T-helper 9 cell (primary cell): ENCODE measurements around the gene RAP2B.
A peak's percentile ranks its signal among the peaks of the same experiment; 100 is the strongest.
"Not testable (repeated sequence)": the region's sequence is repeated elsewhere in the genome, so short reads cannot be mapped to it uniquely, and the experiment has no call there.

Source experiments
- DNase-seq: peaks from one replicate; pipeline ENCODE4 v3.0.0-alpha.2; 2020

RAP2B gene

DNA sequence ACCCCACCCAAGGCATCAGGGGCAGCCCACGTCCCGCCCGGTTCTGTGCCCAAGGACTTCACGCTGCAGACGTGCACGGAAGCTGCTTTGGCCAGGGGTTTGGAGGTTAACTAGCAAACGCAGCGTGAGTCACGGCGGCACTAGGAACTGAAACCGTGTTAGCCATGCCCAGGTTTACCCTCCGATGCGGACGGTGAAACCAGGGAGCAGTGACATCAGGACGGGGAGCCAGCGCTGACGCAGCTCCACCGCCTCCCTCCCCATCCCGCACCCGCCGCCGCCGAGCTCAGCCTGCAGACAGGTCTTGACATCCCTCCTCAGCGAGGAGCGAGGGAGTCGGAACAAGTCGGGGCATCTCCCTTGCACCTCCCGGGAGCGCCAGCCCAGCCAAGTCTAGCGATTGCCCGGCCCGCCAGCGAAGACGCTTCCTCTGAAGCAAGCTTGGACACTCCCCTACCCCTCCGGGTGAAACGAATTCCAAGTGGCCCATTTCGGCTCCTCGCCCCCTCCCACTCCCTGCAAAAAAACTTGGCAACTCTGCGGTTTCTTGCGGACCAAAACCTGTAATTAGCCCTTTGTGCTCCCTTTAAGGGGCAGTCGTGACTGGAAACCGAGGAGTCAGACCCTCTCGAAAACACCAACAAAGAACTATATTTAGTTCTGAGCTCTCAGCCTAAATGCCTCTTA lies 1.4 kb upstream of the RAP2B start:
- DNase-seq, result peak; percentile 70

DNA sequence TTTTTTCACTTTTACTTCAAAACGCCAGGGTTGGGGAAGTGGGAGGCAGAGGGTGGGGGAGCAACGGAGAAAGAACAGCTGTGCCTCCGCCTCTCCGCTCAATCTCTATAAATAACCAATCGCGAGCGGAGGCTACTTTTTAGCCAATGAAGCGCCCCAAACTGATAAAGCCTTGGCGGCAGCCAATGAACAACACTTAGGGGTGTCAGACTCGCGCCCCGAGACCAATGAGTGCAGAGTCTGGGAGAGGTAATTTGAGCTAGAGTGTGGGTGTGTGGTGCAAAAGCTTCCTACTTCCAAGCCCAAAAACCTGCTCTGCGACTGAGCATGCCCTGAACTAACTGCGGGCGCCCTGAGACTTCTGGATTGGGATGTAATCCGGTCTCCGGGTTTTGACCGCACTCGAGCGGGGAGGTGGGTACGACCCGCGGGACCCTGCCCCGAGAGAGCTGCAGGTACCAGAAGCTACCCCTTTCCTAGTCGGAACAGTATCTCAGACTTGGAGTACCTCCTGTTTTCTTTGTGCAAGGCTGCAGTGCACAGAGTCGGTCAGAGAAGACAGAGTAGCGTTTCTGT lies 800 bp upstream of the RAP2B start:
- DNase-seq, result peak; percentile 78

DNA sequence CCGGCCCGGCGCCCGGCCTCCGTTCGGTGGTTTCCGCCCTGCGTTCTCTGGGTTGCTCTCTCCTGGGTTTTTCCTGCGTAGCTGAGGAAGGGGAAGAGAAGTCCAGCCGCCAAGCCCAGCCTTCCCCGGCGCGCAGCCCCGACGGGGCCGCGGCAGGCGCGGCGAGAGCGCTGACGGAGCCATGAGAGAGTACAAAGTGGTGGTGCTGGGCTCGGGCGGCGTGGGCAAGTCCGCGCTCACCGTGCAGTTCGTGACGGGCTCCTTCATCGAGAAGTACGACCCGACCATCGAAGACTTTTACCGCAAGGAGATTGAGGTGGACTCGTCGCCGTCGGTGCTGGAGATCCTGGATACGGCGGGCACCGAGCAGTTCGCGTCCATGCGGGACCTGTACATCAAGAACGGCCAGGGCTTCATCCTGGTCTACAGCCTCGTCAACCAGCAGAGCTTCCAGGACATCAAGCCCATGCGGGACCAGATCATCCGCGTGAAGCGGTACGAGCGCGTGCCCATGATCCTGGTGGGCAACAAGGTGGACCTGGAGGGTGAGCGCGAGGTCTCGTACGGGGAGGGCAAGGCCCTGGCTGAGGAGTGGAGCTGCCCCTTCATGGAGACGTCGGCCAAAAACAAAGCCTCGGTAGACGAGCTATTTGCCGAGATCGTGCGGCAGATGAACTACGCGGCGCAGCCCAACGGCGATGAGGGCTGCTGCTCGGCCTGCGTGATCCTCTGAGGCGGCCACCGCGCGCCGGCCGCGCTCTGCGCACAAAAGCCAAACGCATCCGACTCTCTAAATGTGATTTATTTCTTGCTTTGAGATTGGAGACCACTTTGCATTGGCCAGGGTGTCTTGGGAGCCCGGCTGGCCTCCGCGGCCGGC lies 727 bp downstream of the RAP2B start:
- DNase-seq, result peak; percentile 20

DNA sequence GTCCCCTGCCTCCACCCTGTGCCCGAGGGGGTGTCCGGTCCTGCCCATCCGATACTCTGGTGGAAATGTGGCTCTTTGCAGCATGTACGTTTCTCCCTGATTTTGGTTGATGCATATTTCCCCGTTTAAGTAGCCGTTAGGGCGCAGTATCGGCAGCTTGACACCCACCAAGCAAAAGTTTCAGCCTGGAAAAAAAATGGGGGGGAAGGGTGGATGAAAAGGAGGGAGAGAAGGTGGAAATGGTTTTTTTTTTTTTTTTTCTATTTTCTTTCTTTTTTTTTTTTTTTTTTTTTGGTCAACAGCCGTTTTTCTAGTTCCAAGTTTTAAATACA lies 1.3 kb downstream of the RAP2B start:
- DNase-seq, result no peak

DNA sequence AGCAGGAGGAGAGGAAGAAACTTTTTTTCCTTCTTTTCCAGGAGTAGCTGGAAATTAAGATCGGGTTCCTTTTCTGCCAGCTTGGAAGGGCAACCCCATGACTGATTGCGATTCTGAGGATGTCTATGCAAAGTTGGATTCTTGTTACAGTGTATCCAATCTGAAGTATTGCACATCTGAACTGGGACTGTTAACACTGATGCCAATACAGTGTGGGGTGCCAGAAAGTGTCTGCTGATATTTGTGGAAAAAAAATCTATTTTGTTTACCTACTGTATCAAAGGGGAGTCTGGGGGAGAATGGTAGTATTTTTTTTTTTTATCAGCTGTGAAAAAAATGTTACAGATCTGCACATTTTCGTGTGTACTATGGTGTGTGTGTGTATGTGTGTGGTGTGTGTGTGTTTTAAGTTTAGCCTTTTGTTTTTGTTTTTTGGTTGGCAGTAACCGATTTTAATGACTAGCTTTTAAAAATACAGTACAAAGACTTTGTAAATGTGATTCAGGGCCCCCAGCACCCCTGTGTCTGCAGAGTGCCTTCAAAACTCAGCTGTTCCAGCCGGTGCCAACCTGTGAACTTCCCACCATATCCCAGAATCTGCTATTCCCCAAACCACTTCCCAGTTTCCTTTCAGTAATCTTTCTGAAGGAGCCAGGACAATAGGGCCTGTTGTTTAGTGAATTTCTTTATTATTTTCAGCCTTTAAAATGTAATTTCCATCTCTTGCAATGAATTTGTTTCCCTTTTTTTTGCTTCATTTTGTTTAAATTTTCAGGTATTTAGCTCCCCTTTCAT lies 1.9 kb downstream of the RAP2B start:
- DNase-seq, result no peak

DNA sequence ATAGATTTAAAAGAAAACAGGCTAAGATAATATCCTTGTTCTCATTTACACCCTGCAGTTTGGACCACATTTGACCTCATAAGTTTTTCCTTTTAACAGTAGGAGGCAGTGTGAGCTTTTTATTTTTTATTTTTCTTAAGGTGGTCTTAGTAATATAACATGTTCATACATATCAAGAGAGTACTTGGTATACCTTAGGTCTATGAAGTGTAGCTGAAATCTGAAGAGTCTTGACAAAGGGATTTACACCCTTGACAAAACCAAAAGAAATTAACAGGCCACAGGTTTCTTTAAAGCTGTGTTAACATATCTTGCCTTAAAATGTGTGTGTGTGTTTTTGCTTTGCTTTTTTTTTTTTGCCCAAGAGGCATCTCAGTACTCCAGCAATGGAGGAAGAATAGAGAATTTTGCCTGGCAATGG lies 3.2 kb downstream of the RAP2B start:
- DNase-seq, result no peak

DNA sequence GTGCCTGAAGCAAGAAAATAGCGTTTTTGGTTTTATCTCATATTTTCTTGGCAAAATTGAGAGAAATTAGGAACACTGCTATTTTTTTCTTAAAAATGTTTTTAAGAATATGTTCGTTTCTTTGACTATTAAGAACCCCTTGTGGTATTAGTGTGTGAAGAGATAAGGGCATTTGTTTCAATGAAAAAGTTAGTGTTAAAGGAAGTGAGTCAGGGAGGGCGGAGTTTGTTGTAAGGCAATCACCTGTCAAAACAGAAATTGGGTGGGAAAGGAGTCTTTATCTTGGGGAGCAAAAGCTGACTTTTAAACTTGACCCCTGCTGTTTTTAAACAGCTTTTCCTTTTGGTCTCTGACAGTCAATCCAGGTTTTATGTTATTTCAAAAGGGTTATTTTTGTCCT lies 4.2 kb downstream of the RAP2B start:
- DNase-seq, result no peak

DNA sequence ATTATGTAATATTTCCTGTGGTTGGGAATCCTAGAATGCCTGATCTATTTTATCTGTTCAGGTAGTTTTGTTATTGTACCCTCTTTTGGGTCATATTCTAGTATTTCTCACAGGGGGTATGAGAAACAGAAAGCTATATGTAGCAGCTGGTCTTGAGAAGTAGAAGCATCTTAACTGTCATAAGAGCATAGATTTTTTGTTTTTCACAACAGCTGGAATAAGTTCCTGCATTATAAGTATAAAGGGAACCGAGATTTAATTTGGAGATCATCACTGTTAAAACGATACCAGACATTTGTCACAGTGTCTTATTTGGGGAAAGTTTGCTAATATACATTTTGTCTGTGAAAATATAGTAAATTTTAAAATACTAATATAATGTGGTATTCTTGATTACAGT lies 4.8 kb downstream of the RAP2B start:
- no peak for DNase-seq

DNA sequence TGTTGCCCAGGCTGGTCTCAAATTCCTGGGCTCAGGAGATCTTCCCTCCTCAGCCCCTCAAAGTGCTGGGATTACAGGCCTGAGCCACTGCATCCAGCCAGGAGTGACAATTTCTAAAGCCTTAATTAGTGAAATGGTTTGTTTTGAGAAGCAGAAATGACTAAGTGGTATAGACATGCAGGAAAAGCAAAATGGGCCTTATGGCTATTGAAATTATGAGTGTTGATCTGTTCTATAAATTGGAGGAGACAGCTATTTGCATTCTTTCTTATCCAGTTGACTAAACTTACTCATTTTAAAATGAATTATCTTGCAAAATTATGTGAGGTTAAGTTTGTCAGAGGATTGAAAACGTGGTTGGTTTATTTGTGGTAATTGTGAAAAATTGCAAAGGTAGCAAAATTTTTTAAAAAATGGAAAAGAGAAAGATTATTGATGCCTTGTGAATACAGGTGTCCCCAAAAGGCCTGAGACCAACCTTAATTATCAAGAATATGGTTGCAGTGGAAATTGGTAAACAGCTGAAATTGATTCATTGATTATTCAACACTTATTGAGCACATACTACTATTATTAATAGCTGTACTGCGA lies 7.9 kb downstream of the RAP2B start:
- DNase-seq, result no peak

DNA sequence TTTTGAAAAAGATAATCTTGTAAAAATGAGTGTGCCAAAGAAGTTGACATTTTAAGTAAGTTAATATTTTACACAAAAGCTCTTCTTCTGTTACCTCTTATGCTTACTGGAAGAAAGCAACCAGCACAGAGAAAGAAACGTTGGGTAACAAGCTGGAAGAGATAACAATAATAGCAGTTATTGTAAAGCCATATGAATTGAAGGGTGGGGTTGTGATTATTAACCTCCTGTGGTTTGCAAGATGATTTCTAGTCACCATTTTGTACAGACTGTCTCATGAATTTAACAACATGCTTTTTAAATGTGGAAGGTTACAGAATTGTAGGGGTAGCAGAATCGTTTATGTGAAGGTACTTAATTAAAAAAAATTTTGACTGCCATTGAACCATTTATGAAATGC lies 9.2 kb downstream of the RAP2B start:
- no peak for DNase-seq

DNA sequence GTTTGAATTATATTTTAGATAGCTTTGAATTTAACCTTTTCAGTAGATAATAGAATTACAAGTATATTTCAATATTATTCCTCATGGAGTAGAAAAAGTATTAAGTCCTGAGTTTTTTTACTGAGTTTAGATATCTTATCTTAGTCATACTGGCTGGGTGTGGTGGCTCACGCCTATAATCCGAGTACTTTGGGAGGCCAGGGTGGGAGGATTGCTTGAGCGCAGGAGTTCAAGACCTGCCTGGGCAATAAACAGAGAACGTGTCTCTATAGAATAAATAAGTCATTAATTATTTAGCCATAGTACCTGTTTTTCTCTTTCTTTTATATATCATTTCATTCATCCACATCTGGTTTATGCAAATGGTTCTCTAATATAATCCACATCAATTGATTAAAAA lies 9.9 kb downstream of the RAP2B start:
- DNase-seq, result no peak

DNA sequence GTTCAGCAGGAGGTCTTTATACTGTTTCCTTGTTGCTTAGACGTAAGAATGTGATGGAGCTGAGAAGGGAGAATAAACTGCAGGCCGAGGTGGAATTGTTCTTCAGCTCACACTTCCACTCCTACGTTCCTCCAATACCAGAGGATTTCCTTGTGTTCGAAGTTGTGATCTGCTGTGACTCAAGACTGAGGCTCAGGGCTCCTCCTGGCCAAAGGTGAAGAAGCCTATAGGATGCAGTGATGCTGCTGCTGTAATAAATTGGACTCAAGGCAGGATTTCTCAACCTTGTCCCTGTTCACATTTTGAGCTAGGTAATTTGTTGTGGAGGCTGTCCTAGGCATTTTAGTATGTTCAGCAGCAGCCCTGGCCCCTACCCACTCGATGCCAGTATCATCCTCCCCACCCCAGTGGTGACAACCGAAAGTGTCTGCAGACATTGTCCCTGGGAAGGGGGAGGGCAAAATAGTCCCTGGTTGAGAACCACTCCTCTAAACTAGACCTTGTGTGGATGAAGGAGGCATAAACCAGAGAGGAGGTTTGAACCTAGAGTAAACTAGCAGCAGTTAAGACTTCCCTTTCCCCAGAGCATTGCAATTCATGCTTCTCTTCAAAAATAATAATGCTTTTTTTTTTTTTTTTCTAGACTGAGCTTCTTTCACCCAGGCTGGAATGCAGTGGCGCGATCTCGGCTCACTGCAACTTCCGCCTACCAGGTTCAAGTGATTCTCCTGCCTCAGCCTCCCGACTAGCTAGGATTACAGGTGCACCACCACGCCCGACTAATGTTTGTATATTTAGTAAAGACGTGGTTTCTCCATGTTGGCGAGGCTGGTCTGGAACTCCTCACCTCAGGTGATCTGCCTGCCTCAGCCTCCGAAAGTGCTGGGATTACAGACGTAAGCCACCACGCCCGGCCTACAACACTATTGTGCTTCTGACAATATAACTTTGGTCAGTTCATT lies 11.1 kb downstream of the RAP2B start:
- DNase-seq, result no peak

DNA sequence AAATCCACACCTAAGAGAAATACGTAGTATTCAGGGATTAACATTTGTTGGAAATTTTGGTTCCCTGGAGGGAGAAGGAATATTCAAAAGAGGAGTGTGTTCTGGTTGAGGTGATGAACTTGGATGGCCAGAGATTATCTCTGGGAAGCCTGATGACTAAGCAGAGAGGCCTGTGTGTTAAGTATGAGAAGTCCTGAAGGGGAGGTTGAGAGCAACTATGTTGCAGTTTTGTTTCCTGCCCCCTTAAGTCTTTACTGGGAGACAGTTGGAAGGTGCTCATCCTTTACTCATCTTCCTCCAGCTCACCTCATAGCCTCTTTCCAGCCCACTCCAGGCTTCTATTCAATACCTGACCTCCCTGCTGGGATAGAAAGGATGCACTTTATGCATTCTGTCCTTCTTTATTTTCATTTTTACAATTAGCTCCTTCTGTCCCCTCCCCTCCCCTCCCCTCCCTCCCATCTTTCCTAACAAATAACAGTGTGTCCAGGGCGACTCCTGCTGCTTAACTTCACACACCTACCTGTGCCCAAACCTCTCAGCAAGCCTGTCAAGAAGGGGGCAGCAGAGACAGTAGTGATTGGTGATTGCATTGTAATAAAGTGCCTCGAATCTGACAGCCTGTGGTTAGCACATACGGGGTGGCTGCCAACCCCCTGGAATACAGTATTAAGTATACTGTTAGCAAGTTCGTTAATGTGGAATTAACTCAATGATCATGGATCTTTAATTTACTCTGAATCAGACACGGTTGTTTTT lies 11.9 kb downstream of the RAP2B start:
- DNase-seq, result no peak

DNA sequence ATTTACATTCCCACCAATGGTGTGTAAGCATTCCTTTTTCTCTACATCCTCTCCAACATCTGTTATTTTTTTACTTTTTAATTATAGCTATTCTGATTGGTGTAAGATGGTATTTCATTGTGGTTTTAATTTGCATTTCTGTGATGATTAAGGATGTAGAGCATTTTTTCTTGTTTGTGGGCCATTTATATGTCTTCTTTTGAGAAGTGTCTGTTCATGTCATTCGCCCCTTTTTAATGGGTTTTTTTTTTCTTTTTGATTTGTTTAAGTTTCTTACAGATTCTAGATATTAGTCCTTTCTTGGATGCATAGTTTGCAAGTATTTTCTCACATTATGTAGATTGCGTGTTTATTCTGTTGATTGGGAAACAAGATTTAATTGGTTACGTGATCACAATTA lies 14.2 kb downstream of the RAP2B start:
- DNase-seq, result no peak

DNA sequence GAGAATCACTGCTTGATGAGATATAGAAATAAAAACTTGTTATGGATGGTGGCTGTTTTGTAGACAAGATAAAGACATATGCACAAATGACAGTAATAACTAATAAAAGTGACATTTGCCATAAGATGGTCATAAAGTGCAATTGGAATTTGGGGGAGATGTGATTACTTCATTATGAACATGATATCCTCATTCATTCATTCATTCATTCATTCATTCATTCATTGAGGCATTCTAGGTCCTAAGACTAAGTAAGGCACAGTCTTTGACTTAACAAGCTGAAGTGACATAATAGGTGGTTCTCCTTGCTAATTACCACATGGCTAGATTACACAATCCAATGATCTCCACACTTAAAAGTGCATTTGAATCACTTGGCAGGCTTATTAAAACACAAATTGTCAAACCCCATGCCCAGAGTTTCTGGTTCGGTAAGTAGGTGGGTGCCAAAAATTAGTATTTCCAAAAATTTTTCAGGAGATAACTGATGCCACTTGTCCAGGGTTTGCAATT lies 18.9 kb downstream of the RAP2B start:
- DNase-seq, result no peak

DNA sequence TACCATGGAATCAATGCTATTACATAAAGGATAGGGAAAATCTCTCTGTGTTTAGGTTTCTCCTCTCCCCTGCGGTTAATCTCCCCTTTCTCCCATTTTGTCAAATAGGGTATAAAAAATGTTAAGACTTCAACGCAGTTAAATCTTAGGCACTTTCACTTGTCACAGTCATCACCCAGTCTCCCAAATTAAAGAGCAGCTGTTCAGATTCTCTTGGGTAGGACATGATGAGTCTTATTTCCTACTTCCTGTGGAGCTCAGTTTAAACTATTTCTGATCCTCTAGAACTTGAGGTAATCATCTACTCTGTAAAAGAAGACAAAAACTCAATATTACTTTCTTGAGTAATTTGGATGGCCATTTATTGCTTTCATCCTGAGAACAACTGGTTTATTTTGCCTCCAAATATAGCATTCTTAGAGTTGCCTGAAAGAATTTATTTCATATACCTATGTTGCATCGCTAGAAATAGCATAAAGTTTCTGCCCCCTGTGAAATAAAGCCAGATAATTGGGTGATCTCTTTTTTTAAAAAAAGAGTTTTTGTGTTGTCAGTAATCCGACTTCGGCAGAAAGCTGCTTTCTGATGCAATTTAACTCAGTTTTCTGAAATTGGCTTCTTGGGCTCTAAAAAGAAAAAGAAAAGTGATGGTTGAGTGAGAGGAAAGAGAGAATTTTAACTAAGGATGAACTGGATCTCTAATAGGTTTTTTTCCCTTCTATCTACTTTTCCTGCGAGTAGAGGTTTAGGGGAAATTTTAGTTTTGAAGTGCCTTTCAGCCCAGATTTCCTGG lies 20.7 kb downstream of the RAP2B start:
- no peak for DNase-seq

DNA sequence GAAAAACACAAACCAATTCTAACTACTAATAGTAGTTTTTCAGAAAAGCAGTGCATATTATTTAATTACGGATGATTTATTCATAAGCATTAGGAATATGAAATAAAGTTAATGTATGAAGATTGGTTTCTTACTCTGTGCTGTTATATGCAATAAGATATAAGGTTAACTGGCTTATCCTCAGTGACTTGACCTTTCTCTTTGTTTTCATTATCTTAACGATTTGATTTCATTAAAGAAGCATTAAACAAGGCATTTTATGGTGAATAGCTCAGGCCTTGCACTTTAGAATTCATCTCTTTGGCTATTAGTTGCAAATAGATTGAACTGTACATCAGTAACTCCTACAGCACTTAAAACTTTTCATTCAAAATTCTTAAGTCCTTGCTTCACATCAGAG lies 28.9 kb downstream of the RAP2B start:
- DNase-seq, result no peak

DNA sequence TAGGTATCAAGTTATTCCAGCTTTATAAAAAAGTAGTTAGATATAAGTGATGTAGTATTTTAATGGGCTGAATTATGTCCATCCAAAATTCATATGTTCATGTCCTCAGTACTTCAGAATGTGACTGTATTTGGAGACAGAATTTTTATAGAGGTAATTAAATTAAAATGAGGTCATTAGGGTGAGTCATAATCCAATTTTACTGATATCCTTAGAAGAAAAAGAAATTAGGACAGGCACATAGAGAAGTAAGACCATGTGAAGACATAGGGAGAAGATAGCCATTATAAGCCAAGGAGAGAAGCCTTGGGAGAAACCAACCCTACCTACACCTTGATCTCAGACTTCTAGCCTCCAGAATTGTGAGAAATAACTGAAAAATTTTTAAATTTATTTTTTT lies 30.3 kb downstream of the RAP2B start:
- DNase-seq, result no peak

DNA sequence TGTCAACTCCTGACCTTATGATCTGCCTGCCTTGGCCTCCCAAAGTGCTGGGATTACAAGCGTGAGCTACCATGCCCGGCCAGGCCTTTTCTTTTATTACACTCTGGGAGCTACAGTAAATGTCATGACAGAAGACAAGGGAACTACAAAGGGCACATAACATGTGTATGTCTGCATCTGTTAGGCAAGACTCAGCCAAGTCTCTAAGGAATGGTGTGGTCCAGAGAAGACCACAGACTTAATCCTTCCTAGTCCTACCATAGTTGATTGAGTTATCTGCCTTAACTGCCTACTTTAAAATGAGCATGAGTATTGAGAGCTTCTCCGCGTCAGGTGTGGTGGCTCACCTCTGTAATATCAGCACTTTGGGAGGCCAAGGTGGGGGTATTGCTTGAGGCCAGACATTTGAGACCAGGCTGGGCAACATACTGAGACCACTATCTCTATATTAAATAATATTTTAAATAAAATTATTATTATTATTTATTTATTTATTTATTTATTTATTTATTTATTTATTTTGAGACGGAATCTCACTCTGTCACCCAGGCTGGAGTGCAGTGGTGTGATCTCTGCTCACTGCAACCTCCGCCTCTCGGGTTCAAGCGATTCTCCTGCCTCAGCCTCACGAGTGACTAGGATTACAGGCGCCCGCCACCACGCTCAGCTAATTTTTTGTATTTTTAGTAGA lies 31.9 kb downstream of the RAP2B start:
- DNase-seq, result not testable (repeated sequence)
